SK-N-SH (cell line): ENCODE data around the gene MAP4K4. TPM values are rescaled to one million over a fixed set of nuclear protein-coding genes. Genes with fewer than 3 reads are reported as not detected.

ENCODE experiments used
- CTCF ChIA-PET: fragments of 300-600, 350-600 bp; formaldehyde crosslinking; extraction: SDS; loops from one replicate; lab custom pipeline; 2021; lab: Yijun Ruan, JAX
- POLR2A ChIA-PET: fragments of 350-600 bp; sonication (Branson Sonifier 250); formaldehyde crosslinking; extraction: SDS; loops from one replicate; lab custom pipeline; 2020; ENCODE audit warnings: antibody characterized with exemption, inconsistent platforms; lab: Yijun Ruan, JAX
- DNase-seq: peaks from one replicate; pipeline ENCODE4 v3.0.0; 2012
- H2AFZ ChIP-seq: fragments of 200-600 bp; sonication (generic); 2 replicates; pipeline ENCODE4 v1.8.1; 2016; ENCODE audit warnings: antibody characterized with exemption, mild to moderate bottlenecking, low read depth
- H3F3A ChIP-seq: fragments of 200-600 bp; sonication (generic); replicated peaks from 2 replicates; pipeline ENCODE3; 2016; ENCODE audit warnings: antibody characterized with exemption, mild to moderate bottlenecking; ENCODE audit not compliant: insufficient read depth
- H3K27ac ChIP-seq, 2 experiments: fragments of 200-500 bp in 1 of 2; fragments of 200-600 bp in 1 of 2; sonication (Bioruptor generic) in 1 of 2; sonication (generic), shearing (Covaris generic) in 1 of 2; 2 replicates each; pipeline versions ENCODE4 v1.5.1 to v1.6.1; 2014 to 2016; ENCODE audit warnings: low read depth in 2 of 2, inconsistent platforms in 1 of 2, low read length in 1 of 2, mild to moderate bottlenecking in 1 of 2, mixed read lengths in 1 of 2
- H3K27me3 ChIP-seq: fragments of 200-600 bp; sonication (generic), shearing (Covaris generic); 2 replicates; pipeline ENCODE4 v1.6.1; 2016; ENCODE audit warnings: mixed run types; ENCODE audit not compliant: insufficient read depth
- H3K36me3 ChIP-seq, 2 experiments: fragments of 200-500 bp in 1 of 2; fragments of 200-600 bp in 1 of 2; sonication (Bioruptor generic) in 1 of 2; sonication (generic) in 1 of 2; replicated peaks in 1 of 2; 2 replicates each; pipeline versions ENCODE3 to v1.5.1; 2014 to 2016; ENCODE audit warnings: low read length in 1 of 2, mild to moderate bottlenecking in 1 of 2; ENCODE audit not compliant: insufficient read depth in 2 of 2, control insufficient read depth in 1 of 2
- H3K4me1 ChIP-seq, 2 experiments: fragments of 200-500 bp in 1 of 2; fragments of 200-600 bp in 1 of 2; sonication (Bioruptor generic) in 1 of 2; sonication (generic), shearing (Covaris generic) in 1 of 2; 2 replicates each; pipeline versions ENCODE4 v1.5.1 to v1.6.1; 2014 to 2016; ENCODE audit warnings: low read depth in 1 of 2, low read length in 1 of 2, mixed run types in 1 of 2; ENCODE audit not compliant: insufficient read depth in 2 of 2, control insufficient read depth in 1 of 2
- H3K4me2 ChIP-seq: fragments of 200-600 bp; sonication (generic), shearing (Covaris generic); 2 replicates; pipeline ENCODE4 v1.6.1; 2017; ENCODE audit warnings: mixed run types
- H3K4me3 ChIP-seq, 2 experiments: fragments of 200-500 bp in 1 of 2; fragments of 200-600 bp in 1 of 2; sonication (Bioruptor generic) in 1 of 2; sonication (generic), shearing (Covaris generic) in 1 of 2; 2 replicates each; pipeline versions ENCODE4 v1.5.1 to v1.8.1; 2014 to 2016; ENCODE audit warnings: low read depth in 2 of 2, inconsistent platforms in 1 of 2, low read length in 1 of 2, mild to moderate bottlenecking in 1 of 2, mixed read lengths in 1 of 2, moderate library complexity in 1 of 2
- H3K79me2 ChIP-seq: fragments of 200-600 bp; sonication (generic); 2 replicates; pipeline ENCODE4 v1.8.1; 2017; ENCODE audit warnings: mild to moderate bottlenecking; ENCODE audit not compliant: insufficient read depth
- H3K9ac ChIP-seq: fragments of 200-600 bp; sonication (generic); 2 replicates; pipeline ENCODE4 v1.6.1; 2017; ENCODE audit warnings: mixed run types
- H3K9me2 ChIP-seq: fragments of 200-600 bp; sonication (generic); 2 replicates; pipeline ENCODE4 v1.6.1; 2017; ENCODE audit warnings: mixed run types
- H3K9me3 ChIP-seq: fragments of 200-600 bp; sonication (generic); 2 replicates; pipeline ENCODE4 v1.6.1; 2017; ENCODE audit warnings: mixed run types, mild to moderate bottlenecking, moderate library complexity
- H4K20me1 ChIP-seq: fragments of 200-600 bp; sonication (generic); 2 replicates; pipeline ENCODE4 v1.6.1; 2017; ENCODE audit warnings: mild to moderate bottlenecking, mixed run types; ENCODE audit not compliant: insufficient read depth
- EP300 ChIP-seq, 2 experiments: IDR thresholded peaks; 2 replicates each; pipeline versions ENCODE4 v1.4.0 to v1.6.1; 2012; ENCODE audit warnings: borderline replicate concordance in 1 of 2, low read depth in 1 of 2, low read length in 1 of 2
- FOSL2 ChIP-seq: IDR thresholded peaks from 2 replicates; pipeline ENCODE4 v1.4.0; 2012; ENCODE audit warnings: low read depth, mild to moderate bottlenecking, moderate library complexity, borderline replicate concordance
- FOXM1 ChIP-seq: IDR thresholded peaks from 2 replicates; pipeline ENCODE4 v1.4.0; 2012; ENCODE audit warnings: low read depth, mild to moderate bottlenecking
- JUND ChIP-seq: IDR thresholded peaks from 2 replicates; pipeline ENCODE4 v1.4.0; 2012
- POLR2AphosphoS5 ChIP-seq: IDR thresholded peaks from 2 replicates; pipeline ENCODE4 v1.6.1; 2012; ENCODE audit warnings: low read depth, low read length
- SMC3 ChIP-seq: IDR thresholded peaks from 2 replicates; pipeline ENCODE4 v1.6.1; 2012; ENCODE audit warnings: low read depth, low read length, improper control_type of control experiment
- TAF1 ChIP-seq: IDR thresholded peaks from 2 replicates; pipeline ENCODE4 v1.6.1; 2012; ENCODE audit warnings: low read depth, mild to moderate bottlenecking, low read length, moderate library complexity, borderline replicate concordance
- TCF12 ChIP-seq: IDR thresholded peaks from 2 replicates; pipeline ENCODE4 v1.4.0; 2012
- WGBS: methylation state at CpG from one replicate; pipeline ENCODE4 v1.1.6; 2017; ENCODE audit warnings: low lambda C conversion rate; 5-methylcytosine and 5-hydroxymethylcytosine counted together
- polyA plus RNA-seq, 3 experiments: library from polyadenylated mRNA; depleted of rRNA; stranded (reverse); fragments of >200 nt; gene quantifications; 2 replicates each; pipeline ENCODE4 v1.2.3, GENCODE V29; 2012
- TF ChIP-seq, protein P1 (sequence below): IDR thresholded peaks from 2 replicates; pipeline ENCODE4 v1.4.0; 2012; ENCODE audit warnings: low read depth
- TF ChIP-seq, protein P2 (sequence below): fragments of 200-600 bp; sonication (generic); IDR thresholded peaks from 2 replicates; pipeline ENCODE4 v1.6.1; 2017; ENCODE audit warnings: antibody characterized with exemption, mild to moderate bottlenecking, moderate library complexity
- TF ChIP-seq, protein P3 (sequence below): fragments of 150-350 bp; IDR thresholded peaks from 2 replicates; pipeline ENCODE4 v1.6.1; 2017; ENCODE audit warnings: antibody characterized with exemption, low read length, low read depth, borderline replicate concordance

MAP4K4 gene
- polyA plus RNA-seq, 1 of the 3 experiments (the other 2 are of a cell fraction) = 72.9 TPM

DNA sequence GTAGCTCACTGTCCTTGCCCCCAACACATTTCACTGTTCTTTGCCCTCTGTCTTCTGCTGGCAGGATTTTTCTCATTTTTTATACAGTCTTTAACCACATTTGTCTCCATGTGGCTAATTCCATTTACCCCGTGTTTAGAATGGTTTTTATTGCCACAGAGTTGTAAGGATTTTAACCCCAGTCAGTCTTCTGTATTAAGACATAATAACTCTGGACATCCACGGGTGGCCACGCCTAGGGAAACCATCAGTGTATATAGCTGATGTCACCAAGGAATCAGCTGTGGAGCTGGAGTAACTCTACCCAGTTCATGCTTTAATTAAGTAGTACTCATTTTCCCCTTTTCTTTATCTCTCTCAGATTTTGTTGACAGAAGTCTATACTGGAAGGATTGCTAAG lies 139.8 kb downstream of the MAP4K4 start:
- Histone ChIP-seq H2AFZ (no peak overlapping the region), H3K36me3 (peaks cover 77 to 80% of the 10 kb centered on the region in 2 experiments), H3K79me2 (peaks cover 58% of the 10 kb centered on the region), H3K27ac (no peak overlapping the region), H3K4me1 (peaks cover 0 to 4% of the 10 kb centered on the region in 2 experiments; a peak in 1 of 4 replicates), H3K9ac (no peak overlapping the region)
- CTCF ChIA-PET = interaction anchor here (0.9 to 1.3 kb wide), 2 partner anchors 317 to 419 kb away, joined by 3 read pairs; no protein-coding TSS in a partner anchor
- TF ChIP-seq, protein P1, sequence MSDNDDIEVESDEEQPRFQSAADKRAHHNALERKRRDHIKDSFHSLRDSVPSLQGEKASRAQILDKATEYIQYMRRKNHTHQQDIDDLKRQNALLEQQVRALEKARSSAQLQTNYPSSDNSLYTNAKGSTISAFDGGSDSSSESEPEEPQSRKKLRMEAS = no peak
- no peak for TF ChIP-seq FOXM1
- TF ChIP-seq SMC3 = no peak
- TF ChIP-seq, all 33 proteins: peak for 0
- WGBS = 85% methylated on average over 3 of the region's 3 CpGs
- DNase-seq = no peak
- H3F3A ChIP-seq = peaks cover 16% of the 10 kb centered on the region
- no peaks in the 10 kb centered on the region for H3K9me2 ChIP-seq
- no peak overlapping the region for H3K4me2 ChIP-seq
- POLR2A ChIA-PET = no interaction called here
- peaks cover 16% of the 10 kb centered on the region; the same call in 1 of the 2 replicates for H4K20me1 ChIP-seq
- H3K27me3 ChIP-seq = no peaks in the 10 kb centered on the region
- no peaks in the 10 kb centered on the region for H3K9me3 ChIP-seq
- no peak overlapping the region for H3K4me3 ChIP-seq

DNA sequence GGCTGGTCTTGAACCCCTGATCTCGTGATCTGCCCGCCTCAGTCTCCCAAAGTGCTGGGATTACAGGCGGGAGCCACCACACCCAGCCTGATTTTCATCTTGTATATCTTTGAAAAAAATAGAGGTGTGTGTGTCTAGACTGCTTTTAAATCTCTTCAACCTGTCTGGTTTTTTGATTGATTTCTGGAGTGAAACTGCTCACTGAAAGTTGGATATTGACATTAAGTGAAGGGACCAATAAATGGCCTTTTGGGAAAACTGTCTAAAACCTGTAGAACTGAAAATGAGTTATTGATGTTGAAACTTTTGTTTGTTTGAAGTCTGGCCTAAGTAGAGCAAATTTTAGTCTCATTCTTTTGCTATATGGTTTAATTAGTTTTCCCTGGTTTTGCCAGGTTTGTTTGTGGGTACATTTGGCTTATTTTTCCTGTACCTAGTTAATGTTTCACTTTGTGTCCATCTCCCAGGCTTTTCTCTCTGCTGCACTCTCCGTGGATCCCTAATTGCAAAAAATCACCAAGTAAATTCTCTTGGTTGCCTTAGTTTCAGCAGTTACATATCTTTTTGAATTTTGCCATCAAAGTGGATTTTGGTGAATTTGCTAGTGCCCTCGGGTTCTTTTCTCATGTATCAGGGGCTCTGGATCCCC lies 144.3 kb downstream of the MAP4K4 start:
- Histone ChIP-seq H3K9me2 (no peaks in the 10 kb centered on the region), H2AFZ (no peak overlapping the region), H4K20me1 (peaks cover 36% of the 10 kb centered on the region), H3K4me3 (no peak overlapping the region), H3K4me1 (peaks cover 0 to 22% of the 10 kb centered on the region in 2 experiments; a peak in 2 of 4 replicates), H3K9ac (no peak overlapping the region), H3K27me3 (no peaks in the 10 kb centered on the region), H3K36me3 (peaks cover 82 to 84% of the 10 kb centered on the region in 2 experiments)
- CTCF ChIA-PET = interaction anchor here (1.4 to 1.8 kb wide), 2 partner anchors 11 to 49 kb away, joined by 3 to 10 read pairs; no protein-coding TSS in a partner anchor
- TF ChIP-seq, protein P2, sequence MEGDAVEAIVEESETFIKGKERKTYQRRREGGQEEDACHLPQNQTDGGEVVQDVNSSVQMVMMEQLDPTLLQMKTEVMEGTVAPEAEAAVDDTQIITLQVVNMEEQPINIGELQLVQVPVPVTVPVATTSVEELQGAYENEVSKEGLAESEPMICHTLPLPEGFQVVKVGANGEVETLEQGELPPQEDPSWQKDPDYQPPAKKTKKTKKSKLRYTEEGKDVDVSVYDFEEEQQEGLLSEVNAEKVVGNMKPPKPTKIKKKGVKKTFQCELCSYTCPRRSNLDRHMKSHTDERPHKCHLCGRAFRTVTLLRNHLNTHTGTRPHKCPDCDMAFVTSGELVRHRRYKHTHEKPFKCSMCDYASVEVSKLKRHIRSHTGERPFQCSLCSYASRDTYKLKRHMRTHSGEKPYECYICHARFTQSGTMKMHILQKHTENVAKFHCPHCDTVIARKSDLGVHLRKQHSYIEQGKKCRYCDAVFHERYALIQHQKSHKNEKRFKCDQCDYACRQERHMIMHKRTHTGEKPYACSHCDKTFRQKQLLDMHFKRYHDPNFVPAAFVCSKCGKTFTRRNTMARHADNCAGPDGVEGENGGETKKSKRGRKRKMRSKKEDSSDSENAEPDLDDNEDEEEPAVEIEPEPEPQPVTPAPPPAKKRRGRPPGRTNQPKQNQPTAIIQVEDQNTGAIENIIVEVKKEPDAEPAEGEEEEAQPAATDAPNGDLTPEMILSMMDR = no peak
- TF ChIP-seq JUND (no peak), FOSL2 (no peak), TCF12 (no peak), POLR2AphosphoS5 (no peak), TAF1 (no peak), EP300 (IDR thresholded peaks at IDR 0.05; ENCODE audit: borderline replicate concordance in 1 of 2, low read depth in 1 of 2, low read length in 1 of 2) (no peak)
- TF ChIP-seq, protein P3, sequence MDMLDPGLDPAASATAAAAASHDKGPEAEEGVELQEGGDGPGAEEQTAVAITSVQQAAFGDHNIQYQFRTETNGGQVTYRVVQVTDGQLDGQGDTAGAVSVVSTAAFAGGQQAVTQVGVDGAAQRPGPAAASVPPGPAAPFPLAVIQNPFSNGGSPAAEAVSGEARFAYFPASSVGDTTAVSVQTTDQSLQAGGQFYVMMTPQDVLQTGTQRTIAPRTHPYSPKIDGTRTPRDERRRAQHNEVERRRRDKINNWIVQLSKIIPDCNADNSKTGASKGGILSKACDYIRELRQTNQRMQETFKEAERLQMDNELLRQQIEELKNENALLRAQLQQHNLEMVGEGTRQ = no peak
- TF ChIP-seq, all 33 proteins: peak for 0
- POLR2A ChIA-PET = no interaction called here
- no peak overlapping the region; a peak in 1 of 4 replicates for H3K27ac ChIP-seq
- WGBS = 86% methylated on average over 5 of the region's 5 CpGs
- H3F3A ChIP-seq = peaks cover 31% of the 10 kb centered on the region
- H3K4me2 ChIP-seq = no peak overlapping the region
- peaks cover 56% of the 10 kb centered on the region; the same call in 1 of the 2 replicates for H3K79me2 ChIP-seq
- no peaks in the 10 kb centered on the region for H3K9me3 ChIP-seq
- no peak for DNase-seq
